ENCODE results near the gene ADAM12.
"Not testable (repeated sequence)": the region's sequence is repeated elsewhere in the genome, so short reads cannot be mapped to it uniquely, and the experiment has no call there.

The ADAM12 gene

GRCh38 chr10:126373147-126373546 is 15.1 kb downstream of the ADAM12 start:
- no peak for DNase-seq

- DNase-seq: no peak
These were observed 15.9 kb downstream of the ADAM12 start for GRCh38 chr10:126372396-126372795.

- DNase-seq: no peak
These were observed 19.1 kb downstream of the ADAM12 start for GRCh38 chr10:126369125-126369710.

- DNase-seq: no peak
These were observed 31.1 kb downstream of the ADAM12 start for GRCh38 chr10:126357169-126357568.

GRCh38 chr10:126353666-126354065 is 34.6 kb downstream of the ADAM12 start:
- DNase-seq: no peak

GRCh38 chr10:126352453-126352852 is 35.8 kb downstream of the ADAM12 start:
- no peak for DNase-seq

- no peak for DNase-seq
These were observed 37.3 kb downstream of the ADAM12 start for GRCh38 chr10:126351021-126351420.

- no peak for DNase-seq
These were observed 37.9 kb downstream of the ADAM12 start for GRCh38 chr10:126350216-126350992.

GRCh38 chr10:126349676-126350075 is 38.6 kb downstream of the ADAM12 start:
- DNase-seq: no peak

GRCh38 chr10:126349101-126349500 is 39.2 kb downstream of the ADAM12 start:
- no peak for DNase-seq

GRCh38 chr10:126343496-126343895 is 44.8 kb downstream of the ADAM12 start:
- DNase-seq: not testable (repeated sequence)

- no peak for DNase-seq
These were observed 45.6 kb downstream of the ADAM12 start for GRCh38 chr10:126342680-126343079.

- no peak for DNase-seq
These were observed 46.8 kb downstream of the ADAM12 start for GRCh38 chr10:126341491-126341890.

GRCh38 chr10:126337251-126337810 is 50.9 kb downstream of the ADAM12 start:
- DNase-seq: no peak

- no peak for DNase-seq
These were observed 51.5 kb downstream of the ADAM12 start for GRCh38 chr10:126336801-126337200.

GRCh38 chr10:126334272-126334671 is 54.0 kb downstream of the ADAM12 start:
- no peak for DNase-seq

GRCh38 chr10:126332576-126332975 is 55.7 kb downstream of the ADAM12 start:
- DNase-seq: no peak

- DNase-seq: no peak
These were observed 57.2 kb downstream of the ADAM12 start for GRCh38 chr10:126331101-126331500.

- DNase-seq: no peak
These were observed 63.5 kb downstream of the ADAM12 start for GRCh38 chr10:126324826-126325225.

- no peak for DNase-seq
These were observed 66.8 kb downstream of the ADAM12 start for GRCh38 chr10:126321440-126321839.

- DNase-seq: no peak
These were observed 70.5 kb downstream of the ADAM12 start for GRCh38 chr10:126317751-126318150.

- DNase-seq: no peak
These were observed 72.6 kb downstream of the ADAM12 start for GRCh38 chr10:126315494-126316177.

GRCh38 chr10:126314863-126315493 is 73.3 kb downstream of the ADAM12 start:
- no peak for DNase-seq

Measured in activated T-cell treated with anti-CD3 and anti-CD28 coated beads for 4 hours (primary cell).